Renal cortex interstitium (tissue), 11 donors: ENCODE data around the gene DOCK9. TPM values are rescaled to one million over a fixed set of nuclear protein-coding genes. Genes with fewer than 3 reads are reported as not detected.
A peak's percentile ranks its signal among the peaks of the same experiment; 100 is the strongest.

Experiments used
- DNase-seq, 11 donors: peaks; one replicate each; pipeline ENCODE4 v3.0.0-alpha.2; 2013; ENCODE audit warnings: low read depth in 9 of 11, low spot score in 4 of 11; ENCODE audit errors: extremely low read depth in 1 of 11
- polyA plus RNA-seq, 3 donors: library from polyadenylated mRNA; unstranded; fragments of 120-200 nt; gene quantifications; one replicate each; pipeline ENCODE4 v1.2.1, GENCODE V29; 2013; ENCODE audit not compliant: insufficient read length in 3 of 3

Gene DOCK9
- polyA plus RNA-seq, 3 donors = 54.0 to 74.4 (median 65.2) TPM

- DNase-seq = no peak
Observed at GRCh38 chr13:98797456-98797855, 180.4 kb downstream of the DOCK9 start.

DNA sequence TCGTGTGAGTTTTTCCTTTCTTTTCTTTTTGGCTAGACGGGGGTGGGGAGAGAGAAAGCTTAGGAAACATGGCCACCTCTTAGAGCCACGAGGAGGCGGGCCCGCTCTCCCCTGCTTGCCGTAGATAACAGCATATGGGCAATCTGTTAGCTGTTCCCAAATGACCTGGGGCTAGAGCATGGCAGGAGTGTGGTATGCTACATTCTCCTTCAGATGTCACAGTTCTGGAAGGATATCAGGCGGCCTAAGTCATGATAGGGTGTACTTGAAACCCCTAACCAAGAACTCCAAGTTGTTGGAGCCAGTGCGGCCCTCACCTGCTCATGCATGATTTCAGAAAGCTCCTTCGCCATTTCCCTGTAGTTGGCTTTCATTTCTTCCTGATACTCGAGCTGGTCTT, 181.1 kb downstream of the DOCK9 start:
- DNase-seq = no peak

DNA sequence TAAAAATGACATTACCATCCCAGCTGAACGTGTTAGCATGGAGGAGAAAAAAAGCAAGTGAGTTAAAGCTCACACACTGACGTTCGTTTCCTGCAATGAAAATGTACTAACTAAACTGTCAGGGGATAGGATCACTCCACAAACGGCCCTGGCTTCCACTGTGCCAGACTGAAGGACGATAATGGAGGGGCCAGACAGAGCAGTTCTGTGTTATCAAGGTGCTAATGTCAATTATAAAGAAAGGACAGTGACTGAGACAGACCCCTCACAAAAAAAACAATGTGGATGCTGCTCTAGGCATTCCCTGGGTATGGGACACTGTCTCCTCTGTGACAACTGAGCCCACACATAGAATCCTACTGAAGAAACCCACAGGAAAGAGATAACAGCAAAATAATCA, 181.7 kb downstream of the DOCK9 start:
- DNase-seq = no peak

GRCh38 chr13:98795220-98795619, 182.6 kb downstream of the DOCK9 start:
- no peak for DNase-seq

GRCh38 chr13:98794498-98794897, 183.4 kb downstream of the DOCK9 start:
- DNase-seq = no peak

DNA sequence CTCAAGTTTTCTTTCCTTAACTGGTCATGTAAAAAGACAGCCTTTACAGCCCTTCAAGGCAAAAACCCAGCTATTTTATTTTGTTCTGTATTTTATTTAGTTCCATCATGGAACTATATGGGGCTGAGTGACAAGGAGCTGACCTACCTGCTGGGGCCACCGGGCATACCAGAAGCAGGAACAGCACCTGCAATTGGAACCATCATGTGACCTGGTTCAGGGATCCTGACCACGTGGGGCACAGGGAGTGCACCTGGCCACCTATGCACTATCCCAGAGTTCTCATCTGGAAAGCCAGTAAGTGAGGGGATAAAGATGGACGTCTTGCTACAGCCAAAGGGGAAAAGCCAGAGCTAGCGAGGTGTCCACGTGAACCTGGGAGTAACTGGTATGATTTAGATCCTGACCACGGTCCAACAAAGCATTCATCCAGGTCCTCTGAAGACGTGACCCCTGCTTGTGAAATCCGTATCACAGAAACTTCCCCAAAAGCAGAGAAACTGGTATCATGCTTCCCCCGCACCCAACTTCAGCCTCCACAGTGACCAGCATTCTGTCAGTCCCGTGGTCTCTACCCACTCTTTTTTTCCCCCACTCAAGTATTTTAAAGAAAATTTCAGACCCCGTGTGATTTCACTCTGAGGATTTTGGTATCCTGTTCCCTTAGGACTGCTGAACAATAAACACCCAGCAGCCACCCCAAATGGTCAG, 184.9 kb downstream of the DOCK9 start:
- no peak for DNase-seq

- DNase-seq = no peak
Observed at GRCh38 chr13:98792321-98792720, 185.5 kb downstream of the DOCK9 start.

- no peak for DNase-seq
Observed at GRCh38 chr13:98791611-98792010, 186.3 kb downstream of the DOCK9 start.

DNA sequence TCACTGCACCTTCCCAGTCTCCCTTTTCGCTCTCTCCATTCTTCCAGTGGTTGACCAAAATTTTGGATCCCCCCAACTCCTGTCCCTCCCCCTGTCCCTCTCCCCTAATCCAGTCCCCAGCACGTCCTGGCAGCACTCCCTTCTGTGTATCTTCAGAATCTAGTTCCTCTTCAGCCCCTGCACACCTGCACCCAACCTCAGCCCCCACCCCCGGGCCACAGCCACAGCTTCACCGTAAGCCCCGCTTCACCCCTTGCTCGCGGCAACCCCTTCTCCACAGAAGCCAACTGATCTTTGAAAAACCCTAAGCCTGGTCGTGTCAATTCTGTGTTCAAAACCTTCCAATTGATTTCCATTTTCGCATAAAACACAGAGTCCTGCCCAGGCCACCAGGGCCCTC, 189.9 kb downstream of the DOCK9 start:
- no peak for DNase-seq

- DNase-seq = no peak
Observed at GRCh38 chr13:98787173-98787572, 190.7 kb downstream of the DOCK9 start.

GRCh38 chr13:98786023-98786422, 191.8 kb downstream of the DOCK9 start:
- peak in 6 of 11 donors; percentile 12 to 43 (median 27) for DNase-seq

- DNase-seq = no peak
Observed at GRCh38 chr13:98785405-98785804, 192.5 kb downstream of the DOCK9 start.

- DNase-seq = no peak
Observed at GRCh38 chr13:98784666-98785065, 193.2 kb downstream of the DOCK9 start.

DNA sequence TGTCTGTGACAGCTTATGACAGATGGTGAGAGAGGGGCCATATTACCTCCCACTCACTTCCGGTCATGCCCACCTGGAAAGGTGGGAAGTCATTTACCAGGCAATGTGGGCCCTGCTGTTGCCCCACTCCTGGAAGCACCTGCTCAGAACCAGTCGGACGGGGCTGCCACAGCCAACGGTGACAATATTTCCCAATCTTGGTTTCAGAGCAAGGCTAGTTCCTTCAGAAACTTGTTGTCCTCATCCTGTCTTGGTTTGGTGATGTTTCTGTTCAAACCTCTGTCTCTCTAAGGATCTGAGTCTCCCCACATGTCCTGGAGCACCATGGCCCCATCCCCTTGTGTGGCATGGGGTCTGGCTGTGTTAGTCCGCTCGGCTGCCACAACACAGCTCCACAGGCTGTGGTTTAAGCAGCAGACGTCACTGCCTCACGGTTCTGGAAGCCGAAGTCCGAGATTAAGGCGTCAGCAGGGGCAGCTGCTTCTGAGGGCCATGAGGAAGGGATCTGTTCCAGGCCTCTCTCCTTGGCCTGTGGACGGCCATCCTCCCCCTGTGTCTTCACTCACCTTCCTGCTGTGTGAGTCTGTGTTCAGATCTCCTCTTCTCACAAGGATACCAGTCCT, 193.9 kb downstream of the DOCK9 start:
- DNase-seq = no peak

DNA sequence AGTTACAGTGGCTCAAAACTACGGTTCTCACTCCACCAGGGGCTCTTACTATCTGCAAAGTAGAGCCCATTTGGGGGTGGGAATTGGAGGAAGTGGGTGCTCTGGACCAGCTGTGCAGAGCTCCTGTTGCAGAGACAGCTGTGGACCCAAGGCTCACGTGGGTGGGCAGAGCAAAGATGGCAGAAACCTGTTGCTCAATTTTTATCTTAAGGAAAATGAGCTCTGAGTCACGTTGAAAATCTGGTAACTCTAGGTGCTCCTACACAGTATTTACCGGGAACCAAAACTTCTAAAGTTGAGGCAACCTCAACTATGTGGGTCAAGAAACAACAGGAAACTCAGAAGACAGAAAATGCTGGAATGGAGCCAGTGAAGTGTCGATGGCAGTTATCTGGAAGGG, 195.2 kb downstream of the DOCK9 start:
- no peak for DNase-seq

- no peak for DNase-seq
Observed at GRCh38 chr13:98781905-98782304, 196.0 kb downstream of the DOCK9 start.

DNA sequence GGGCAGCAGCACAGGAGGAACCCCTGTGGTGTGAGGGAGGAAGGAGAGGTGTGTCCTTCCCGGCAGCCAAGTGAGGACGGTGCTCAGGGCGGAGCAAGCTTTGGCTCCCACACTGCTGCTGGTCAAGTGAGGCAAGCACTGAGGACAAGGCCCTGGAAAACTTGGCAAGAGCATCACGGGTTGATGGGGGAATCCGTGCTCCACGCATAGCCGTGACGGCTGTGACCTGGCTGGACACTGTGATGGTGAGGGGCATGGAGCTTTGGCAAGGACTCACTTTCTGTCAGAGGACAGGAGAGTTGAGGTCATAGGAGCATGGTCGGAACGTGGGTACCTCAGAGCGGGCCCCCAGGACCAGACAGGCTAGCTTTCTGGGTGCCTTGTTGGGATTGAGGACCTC, 196.4 kb downstream of the DOCK9 start:
- no peak for DNase-seq

GRCh38 chr13:98781045-98781444, 196.8 kb downstream of the DOCK9 start:
- no peak for DNase-seq

DNA sequence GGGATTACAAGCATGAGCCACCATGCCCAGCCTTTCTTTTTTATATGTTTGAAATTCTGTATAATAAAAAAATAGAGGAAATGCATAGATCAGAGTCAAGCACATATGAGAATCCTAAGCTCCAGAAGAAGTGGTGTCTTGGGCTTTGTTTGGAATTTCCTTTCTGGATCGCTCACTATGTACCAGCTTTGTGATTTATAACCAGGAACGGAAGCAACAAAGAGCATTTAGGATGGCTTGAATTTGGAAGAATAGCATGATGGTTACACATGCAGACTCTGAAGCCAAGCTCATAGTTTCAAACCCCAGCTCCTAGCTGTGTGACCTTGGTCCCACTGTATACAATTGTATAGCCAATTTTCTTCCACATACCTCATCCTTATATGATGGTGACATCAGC, 197.4 kb downstream of the DOCK9 start:
- DNase-seq = no peak

GRCh38 chr13:98779695-98780094, 198.2 kb downstream of the DOCK9 start:
- DNase-seq = no peak

GRCh38 chr13:98778749-98779148, 199.1 kb downstream of the DOCK9 start:
- DNase-seq = no peak
